ENCODE results near the gene FBXO5.
"Not testable (repeated sequence)": the region's sequence is repeated elsewhere in the genome, so short reads cannot be mapped to it uniquely, and the experiment has no call there.

The FBXO5 gene

DNA sequence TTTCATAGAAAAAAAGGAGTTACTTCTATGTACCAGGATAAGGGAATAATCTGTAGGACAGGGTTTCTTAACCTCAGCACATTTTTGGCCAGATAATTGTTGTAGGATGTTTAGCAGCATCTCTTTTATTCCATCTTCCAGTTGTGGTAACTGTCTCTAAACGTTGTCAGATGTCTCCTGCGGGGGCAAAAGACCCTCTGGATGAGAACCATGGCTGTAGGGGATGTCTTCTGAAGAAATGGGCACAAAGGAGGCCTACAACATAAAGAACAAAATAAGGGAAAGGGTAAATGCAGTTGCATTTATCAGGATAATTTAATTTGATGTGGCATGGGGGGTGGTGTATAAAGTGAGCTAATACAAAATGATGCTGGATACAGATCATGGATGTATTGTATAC, 4.1 kb upstream of the FBXO5 start:
- no peak for DNase-seq

- not testable (repeated sequence) for DNase-seq
Measured at GRCh38 chr6:152985300-152985699, 2.5 kb upstream of the FBXO5 start.

DNA sequence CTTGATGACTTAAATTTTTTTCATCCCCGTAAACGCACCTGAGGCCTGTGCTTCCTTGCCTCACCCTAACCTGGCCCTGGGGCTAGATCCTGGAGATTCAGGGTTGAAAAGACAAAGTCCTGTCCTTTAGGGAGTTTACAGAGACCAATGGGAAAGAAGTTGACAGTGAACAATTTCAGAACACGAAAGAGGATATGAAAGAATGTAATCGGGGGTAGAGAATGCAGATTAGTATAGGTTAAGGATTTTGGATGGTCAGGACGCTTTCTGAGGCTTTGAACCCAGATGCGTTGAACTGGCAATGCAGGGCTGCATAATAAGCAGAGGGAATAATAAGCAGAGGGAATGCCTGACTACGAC, 1.7 kb upstream of the FBXO5 start:
- DNase-seq = no peak

DNA sequence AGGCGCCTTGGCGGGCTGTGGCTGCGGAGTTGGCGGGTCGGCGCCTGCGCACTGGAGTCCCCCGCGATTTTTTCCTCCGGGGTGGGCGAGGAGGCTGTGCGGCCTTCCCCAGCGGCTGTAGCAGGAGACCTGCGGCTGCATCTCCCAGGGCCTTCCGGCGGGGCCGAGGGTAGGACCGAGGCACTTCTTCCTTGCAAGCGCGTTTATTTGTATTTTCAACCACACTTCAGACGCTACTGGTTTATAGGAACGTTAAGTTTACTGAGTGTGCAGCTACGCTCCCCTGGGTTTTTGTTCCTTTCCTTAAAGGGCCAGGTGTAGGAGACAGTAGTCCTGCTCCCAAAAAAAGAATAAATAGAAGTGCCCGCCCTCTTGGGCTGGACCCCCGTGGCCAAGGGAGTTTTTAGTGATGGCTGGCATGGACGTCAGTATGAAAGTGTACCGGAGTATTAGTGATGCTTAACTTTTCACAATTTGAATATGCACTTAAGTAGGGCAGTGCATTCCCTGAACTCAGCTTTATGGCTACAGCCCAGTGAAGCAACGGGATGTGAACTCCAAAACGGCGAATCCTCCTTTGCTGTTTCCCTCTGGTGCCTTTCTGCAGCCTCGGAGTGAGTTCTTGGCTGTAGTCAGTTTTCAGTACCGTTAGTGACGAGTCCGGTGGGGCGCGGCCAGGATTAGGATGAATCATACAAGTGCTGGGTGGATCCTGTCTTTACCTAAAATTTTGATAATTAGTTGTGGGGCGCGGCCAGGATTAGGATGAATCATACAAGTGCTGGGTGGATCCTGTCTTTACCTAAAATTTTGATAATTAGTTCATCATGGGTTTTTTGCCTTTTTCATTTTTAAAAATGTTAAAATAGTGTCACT, 1.0 kb upstream of the FBXO5 start:
- DNase-seq = peak; percentile 77

- DNase-seq = no peak
Measured at GRCh38 chr6:152981989-152982903, 595 bp downstream of the FBXO5 start.

GRCh38 chr6:152981219-152981618, 1.6 kb downstream of the FBXO5 start:
- DNase-seq = no peak

- DNase-seq = no peak
Measured at GRCh38 chr6:152980656-152981055, 2.2 kb downstream of the FBXO5 start.

DNA sequence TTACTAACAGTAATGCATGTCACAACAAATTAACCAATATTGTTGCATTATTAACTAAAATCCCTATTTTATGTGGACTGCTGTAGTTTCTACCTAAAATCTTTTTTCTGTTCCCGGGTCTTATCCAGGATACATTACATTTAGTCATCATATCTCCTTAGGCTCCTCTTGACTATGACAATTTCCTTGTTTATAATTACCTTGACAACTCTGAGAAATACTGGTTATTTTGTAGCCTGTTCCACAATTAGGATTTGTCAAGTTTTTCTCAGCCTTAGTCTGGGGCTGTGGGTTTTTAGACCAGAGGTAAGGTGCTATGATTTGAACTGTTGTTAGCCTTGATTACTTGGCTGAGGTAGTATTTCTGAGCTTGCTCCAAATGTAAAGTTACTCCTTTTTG, 3.7 kb downstream of the FBXO5 start:
- DNase-seq = no peak

- DNase-seq = peak; percentile 21
Measured at GRCh38 chr6:152978058-152978457, 4.8 kb downstream of the FBXO5 start.

GRCh38 chr6:152977556-152977955, 5.3 kb downstream of the FBXO5 start:
- DNase-seq = no peak

- no peak for DNase-seq
Measured at GRCh38 chr6:152976749-152977148, 6.1 kb downstream of the FBXO5 start.

DNA sequence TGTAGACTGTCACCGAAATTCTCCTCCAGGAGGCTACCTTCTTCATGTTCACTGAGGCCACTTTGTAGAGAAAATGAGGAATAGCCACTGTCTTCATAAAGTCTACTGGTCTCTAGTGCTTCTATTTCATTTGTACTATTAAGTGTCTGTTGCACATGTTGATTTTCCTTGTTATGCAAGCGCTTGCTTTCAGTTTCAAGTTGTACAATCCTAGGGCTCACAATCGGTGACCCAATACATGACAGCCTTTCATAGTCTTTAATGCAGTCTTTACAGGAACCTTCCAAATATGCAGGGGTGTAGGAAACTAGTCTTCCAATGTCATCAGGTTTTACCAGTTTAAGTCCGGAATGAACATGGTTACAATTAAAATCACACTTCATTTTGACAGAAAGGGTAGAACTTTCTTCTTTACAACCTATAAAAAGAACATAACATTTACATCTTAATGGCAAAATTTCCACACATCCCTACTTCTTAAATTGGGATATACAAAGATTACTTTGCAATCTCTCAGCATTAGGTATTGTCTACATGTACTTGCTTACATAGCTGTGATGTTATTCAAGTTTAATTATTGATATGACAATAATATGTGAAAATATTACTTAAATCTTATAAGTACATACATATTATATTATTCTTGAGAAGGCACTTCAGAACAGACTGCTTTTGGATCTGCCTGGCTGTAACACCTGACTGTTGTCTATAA, 7.5 kb downstream of the FBXO5 start:
- no peak for DNase-seq

GRCh38 chr6:152973916-152974315, 8.9 kb downstream of the FBXO5 start:
- no peak for DNase-seq

GRCh38 chr6:152969688-152970418, 13.0 kb downstream of the FBXO5 start:
- no peak for DNase-seq

DNA sequence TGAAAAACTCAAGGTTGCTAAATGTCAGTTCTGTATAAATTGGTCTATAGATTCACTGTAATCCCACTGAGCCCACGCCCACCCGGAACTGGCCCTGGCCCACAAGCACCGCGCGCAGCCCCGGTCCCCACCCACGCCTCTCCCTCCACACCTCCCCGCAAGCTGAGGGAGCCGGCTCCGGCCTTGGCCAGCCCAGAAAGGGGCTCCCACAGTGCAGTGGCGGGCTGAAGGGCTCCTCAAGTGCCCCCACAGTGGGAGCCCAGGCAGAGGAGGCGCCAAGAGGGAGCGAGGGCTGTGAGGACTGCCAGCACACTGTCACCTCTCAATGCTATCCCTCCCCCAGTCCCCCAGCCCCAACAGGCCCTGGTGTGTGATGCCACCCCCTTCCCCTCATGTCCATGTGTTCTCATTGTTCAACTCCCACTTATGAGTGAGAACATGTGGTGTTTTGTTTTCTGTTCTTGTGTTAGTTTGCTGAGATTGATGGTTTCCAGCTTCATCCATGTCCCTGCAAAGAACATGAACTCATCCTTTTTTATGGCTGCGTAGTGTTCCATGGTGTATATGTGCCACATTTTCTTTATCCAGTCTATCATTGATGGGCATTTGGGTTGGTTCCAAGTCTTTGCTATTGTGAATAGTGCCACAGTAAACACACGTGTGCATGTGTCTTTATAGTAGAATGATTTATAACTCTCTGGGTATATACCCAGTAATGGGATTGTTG, 16.5 kb downstream of the FBXO5 start:
- DNase-seq = not testable (repeated sequence)

DNA sequence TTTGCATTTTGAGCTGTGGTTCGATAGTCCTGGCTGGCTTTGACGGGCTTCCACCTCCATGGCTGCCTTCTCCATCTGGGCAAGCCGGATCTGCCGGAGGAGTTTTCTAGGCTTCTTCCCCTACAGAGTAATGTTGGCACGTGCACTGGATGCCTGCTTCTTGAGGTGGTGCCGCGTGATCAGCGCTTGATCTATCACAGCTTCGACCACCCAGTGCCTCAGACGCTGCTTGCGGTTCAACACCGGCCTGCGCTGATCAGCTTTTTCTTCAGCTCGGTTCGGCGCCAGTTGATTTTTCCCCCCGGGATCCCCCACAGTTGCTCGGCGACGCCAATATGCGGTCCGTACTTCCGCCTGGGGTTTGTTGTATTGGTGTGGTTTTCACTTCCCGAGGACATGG, 23.5 kb downstream of the FBXO5 start:
- DNase-seq = no peak

DNA sequence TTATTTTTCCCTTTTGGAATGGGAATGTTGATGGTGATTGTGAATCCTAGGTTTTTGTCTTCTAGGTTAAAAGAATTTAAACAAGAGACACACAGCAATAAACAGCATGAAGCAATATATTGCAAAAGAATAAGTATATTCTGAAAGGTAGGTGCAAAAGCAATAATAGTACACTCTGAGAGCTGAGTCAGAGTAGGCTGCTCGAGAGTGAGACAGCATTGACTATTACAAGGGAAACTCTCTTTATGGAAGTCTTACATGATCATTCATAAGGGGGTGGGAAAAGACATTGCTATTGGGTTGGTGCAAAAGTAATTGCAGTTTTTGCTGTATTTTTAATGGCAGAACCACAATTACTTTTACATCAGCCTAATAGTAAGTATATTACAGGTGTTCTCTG, 25.0 kb downstream of the FBXO5 start:
- no peak for DNase-seq

- DNase-seq = no peak
Measured at GRCh38 chr6:152954443-152954842, 28.4 kb downstream of the FBXO5 start.

GRCh38 chr6:152952866-152953509, 29.9 kb downstream of the FBXO5 start:
- peak; percentile 47 for DNase-seq

DNA sequence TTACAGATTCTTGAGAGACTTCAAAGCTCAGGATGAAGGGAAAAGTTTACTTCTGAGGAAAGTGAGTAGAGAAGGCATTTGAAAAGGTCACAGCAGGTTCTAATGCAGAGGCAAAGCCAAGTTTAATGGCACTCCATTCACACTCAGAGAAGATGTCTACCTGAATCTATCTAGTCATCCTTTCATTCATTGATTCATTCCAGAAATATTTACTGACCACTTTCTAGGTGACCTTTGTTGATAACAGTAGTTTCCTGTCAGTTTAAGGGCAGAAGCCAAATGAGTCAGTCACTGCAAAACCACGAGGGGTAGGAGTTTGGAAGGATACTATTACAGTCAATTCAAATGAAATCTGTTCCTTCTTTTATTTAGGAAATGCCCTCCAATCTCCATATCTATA, 30.8 kb downstream of the FBXO5 start:
- peak; percentile 8 for DNase-seq

DNA sequence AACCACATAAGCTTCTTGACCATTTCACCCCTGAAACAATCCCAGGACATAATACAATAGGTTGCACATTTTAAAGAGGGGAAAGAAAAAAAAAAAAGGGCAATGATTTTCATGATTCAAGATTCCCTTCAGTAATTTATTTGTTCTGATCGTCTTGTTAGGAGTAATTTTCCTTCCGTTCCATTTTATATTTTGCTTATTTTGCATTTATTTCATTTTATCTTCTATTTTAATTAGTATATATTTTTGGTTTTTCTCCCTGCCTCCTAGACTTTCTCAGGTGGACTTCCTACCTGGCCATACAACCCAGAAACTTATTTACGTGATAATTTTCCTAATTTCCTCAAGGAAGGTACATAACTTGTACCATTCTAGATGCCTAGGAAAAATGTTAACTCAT, 32.6 kb downstream of the FBXO5 start:
- no peak for DNase-seq

All from fibroblast of skin of scalp (primary cell).